Prostate gland (tissue), 1 donor: ENCODE data around the gene CDT1.

Source experiments
- POLR2A ChIP-seq: fragments of 450-650 bp; IDR thresholded peaks from one replicate; pipeline ENCODE4 v1.6.1; 2016; ENCODE audit warnings: antibody characterized with exemption, mild to moderate bottlenecking
- POLR2AphosphoS5 ChIP-seq: sonication (generic); formaldehyde crosslinking; IDR thresholded peaks from one replicate; pipeline ENCODE4 v1.6.1; 2017; ENCODE audit warnings: antibody characterized with exemption

DNA sequence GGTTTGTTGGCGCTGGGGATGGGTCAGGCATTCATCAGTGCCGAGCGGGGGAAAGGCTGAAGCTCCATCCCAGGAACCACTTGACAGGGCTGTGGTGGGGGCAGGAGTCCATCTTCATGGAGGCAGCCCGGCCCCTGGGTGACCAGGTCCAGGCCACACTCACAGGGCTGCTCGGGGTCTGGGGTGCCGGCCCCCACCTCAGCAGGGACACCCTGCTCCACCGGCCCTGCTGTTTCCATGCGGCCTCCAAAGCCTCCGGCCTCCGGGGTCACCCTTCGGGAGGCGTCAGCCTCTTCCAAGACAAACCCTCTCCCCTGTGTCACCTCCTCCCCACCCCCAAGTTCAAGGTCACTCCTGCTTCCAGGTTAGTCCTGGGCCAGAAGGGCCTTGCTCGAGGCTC, 31.1 kb downstream of the CDT1 start:
- TF ChIP-seq POLR2A (no peak), POLR2AphosphoS5 (no peak)
